Kidney capillary endothelial cell (primary cell): ENCODE results near the gene GRB10.
A peak's percentile ranks its signal among the peaks of the same experiment; 100 is the strongest.

Experiments used
- DNase-seq: peaks from one replicate; pipeline ENCODE4 v3.0.0-alpha.2; 2018; ENCODE audit warnings: low spot score

The GRB10 gene

DNA sequence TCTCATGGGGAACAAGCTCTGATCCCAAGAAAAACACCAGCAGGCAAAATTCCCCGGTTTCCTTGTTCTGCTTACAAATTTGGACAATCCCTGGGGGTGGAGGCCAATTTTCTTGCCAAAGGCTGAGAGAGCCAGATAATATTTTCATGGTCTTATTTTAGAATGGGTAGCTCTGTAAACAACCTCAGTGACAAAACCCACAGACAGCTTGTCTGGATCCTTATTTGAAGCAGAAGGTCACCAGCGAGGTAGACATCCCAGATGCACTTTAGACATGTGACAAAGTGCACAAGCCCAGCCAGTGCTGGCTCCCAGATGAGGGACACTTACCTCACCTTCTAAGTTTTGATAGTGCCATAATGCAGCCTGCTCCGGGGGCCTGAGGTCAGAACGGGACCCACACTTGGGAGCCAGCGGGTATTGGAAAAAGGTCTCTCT is 114.9 kb downstream of the GRB10 start:
- DNase-seq, result no peak

DNA sequence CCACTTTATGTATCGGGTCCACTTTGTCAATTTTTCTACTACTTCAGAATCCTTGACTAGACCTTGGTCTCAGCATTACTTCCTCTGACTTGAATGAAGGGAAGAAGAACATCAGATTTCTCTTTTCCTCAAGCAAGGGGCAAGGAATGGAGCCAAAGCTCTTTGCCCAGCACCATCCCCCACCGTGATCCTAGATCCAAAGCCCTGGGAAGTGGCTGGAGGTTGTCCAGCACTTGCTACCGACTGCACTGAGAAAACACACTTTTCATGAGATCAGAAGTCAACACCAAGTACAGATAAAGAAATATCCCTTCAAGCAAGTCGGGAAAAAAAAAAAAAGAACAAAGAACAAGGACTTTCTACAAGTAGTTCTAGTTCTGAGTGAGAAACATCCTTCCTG is 115.4 kb downstream of the GRB10 start:
- no peak for DNase-seq

DNA sequence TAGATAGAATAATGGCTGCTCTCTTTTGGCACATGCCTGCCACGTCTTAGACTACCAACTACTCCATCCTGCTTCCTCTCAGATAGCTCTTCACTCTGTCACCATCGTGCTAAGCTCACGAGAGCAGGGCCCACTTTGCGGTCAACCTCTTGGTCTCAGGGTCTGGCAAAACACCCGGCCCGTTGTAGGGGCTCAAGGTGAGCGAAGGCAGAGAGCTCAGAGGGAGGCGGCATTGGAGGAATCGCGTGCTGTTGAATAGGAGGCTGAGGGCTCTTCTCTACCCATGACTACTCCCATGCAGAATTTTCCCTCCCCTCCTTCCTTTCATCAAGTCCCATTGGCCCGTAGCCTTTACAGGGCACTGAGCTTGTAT is 116.6 kb downstream of the GRB10 start:
- DNase-seq, result no peak

DNA sequence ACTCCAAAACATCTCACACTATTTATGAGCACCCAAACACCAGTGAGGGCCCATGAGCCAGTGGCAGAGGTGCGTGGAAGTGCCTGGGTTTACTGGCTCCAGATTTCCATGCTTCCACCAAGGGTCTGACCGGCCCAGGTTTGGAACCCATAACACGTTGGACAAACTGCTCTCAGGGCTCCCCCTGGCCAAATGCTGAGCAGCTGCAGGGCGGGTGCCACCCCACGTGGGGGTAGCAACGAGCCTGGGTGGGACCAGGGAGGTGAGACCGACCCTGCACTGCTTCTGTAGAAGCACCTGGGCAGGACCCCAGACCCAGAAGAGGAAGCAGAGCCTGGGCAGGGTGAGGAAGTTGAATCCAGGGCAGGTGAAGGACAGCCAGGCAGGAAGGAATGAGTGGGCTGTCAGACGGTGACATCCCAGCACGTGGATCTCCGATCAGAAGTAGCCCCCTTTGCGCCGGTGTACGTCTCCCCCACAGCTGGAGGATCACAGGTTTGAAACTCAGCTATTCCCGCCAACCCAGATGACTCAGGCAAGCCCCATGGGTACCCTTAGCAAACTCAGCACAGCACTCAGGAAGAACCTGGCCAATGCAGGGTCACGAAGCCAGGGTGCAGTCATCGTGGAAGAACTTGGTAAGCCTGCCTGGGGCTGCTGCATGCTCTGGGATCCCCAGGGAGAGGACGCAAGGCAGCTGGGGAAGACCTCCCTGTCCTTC is 117.1 kb downstream of the GRB10 start:
- DNase-seq, result no peak

DNA sequence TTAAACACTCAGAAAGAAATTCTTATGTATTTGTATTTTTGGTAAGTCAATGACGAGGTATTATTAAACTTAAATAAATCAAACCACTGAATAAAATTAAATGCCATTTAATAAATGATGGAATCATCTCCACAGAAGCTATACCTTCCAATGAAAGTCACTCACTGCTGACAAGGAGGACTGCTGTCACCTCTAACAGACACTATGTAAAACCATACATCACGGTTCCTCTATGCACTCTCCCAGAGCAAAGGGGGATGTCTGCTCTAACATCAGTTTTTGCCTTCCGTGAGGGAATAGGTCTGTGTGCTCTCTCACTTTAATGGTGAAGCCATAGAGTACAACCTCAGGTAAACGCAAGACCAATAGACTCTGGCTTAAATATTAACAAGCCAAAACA is 117.8 kb downstream of the GRB10 start:
- DNase-seq, result no peak

DNA sequence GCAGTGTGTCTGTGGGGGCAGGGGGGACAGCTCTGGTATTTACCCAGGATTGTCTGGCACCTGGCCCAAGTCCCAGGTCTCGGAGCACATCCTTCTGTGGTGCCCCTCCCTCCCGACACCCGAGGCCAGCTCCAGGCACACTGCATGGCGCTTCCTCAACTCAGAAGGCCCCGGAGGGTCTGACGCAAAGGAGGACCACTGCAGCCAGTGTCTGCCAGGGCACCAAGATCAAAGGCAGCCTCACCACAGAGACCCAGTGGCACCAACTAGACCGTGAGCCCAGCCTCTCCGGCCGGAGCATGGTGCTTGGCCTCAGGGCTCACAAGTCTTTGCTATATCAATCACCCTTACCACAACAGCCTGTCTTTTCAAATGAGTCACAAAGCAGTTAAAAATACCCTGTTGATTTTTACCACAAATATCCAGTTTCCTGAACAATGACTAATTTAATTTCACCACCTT is 118.2 kb downstream of the GRB10 start:
- DNase-seq, result peak; percentile 84

DNA sequence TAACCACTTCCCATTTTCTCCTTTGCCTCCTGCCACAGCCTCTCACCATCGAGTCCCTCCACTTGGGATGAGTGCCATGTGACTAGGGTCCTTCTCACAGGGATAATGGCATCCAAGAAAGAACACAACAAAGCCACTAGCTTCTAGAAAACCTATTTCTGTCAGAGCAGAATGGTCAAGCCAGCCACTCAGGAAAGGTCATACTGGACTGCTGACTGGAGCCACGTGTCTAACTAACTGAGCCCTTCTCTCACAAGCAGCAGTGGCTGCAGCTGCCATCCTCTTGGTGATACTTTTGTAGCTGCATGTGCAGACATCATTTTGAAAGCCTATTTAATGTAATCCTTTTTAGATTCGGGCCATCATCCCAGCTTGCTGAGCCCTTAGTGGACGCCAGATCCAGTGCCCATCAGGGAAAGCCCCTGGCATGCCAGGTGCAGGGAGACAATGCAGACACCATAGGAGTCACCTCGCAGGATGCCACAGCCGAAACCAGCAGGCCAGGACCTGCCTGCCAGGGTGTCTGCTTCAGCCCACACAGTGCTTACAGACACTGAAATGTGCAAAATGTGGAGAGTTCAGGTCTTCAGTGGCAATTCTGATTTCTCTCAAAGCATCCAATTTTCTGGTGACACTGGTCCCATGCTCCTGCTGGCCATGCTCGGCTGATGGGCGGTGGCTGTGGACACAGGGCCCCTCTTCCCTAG is 119.1 kb downstream of the GRB10 start:
- DNase-seq, result no peak

DNA sequence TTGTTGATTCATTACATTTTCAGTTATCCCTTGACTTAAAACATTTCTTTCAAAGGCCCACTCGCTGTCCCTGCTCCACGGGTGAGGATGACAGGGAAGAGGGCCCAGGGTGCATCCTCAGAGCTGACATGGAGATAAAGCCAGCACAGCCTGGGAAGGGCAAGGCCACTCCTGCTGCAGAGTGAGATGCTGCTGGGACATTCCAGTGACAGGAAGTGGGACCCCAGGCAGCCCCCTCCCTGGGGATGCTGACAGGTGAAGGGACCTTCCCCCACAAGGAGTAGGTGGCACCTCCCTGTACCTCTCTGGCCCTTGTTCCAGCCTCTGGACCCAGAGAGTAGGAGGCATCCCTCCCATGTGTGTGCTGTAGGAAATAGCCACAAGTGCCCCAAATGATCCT is 119.7 kb downstream of the GRB10 start:
- no peak for DNase-seq

DNA sequence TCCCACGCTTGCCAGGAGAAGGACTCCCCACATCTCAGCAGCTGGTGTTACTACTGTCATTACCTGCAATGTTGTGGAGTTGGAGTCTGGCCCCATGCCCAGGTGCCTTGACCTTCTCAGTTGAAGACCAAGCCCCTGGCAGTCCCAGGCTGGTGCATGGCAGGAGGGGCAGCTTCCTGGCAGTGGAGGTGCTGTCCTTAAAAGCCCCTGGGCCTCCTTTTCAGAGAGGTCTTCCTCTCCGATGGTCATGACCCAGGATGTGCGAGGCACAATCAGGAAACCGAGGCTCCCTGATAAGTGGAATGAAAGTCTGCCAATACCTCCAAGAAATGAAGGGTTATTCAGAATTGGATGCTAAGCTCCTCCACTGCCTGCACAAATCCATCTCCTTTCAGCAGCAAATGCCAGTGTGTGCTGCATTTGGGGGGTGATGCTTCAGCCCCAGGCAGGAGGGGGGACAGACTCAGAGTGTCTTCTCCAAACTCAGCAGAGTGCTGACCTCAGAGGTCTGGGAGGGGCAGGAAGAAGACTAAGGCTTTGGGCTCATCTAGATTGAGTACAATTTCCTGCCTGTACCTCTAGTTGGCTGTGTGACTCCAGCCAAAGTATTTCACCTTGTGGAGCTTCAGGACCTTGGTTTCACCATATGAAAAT is 120.5 kb downstream of the GRB10 start:
- no peak for DNase-seq

DNA sequence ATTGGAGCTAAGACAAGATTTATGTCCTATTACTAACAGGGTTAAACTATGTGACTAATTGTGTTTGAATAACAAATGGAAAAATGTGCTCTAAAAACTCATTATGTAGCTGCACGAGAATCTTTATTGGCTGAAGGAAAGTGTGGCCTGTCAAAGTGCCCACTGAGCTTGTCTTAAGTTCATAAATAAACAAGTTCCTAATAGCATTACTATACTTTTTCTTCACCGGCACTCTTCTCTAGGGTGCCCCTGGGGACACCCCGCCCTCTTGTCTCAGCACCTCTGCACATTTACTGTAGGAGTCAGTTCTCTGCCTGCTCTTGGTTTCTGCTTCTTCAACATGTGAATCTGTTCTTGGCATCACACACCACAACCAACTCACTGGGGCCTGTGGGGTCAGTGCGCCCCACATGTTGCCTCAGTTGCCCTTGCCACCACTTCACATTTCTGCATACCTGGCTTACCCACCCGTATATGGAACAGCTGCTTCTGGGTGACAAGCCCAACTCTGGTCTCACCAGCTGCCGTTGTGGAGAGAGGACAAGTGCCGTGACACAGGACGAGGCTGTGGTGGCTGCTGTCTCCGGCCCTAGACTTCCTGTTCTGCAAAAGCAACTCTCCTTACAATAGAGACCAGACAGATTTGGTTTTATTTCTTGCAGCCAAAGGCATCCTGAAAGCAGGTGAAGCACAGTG is 121.2 kb downstream of the GRB10 start:
- DNase-seq, result no peak

DNA sequence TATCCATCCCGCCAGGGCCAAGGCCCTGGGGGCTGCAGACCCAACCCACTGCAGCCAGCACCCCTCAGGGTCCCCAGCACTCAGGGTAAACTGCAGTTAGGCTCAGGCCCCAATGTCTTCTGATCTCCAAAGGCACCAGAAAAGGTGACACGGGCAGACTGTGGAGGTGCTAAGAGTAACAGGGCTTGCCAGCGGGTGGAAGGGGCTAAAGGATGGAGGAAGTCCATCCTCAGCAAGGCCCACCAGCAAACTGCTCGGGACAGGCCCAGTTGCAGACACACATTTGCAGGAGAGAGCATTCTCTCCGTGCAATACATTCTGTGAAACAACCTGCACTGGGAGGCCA is 121.9 kb downstream of the GRB10 start:
- no peak for DNase-seq

DNA sequence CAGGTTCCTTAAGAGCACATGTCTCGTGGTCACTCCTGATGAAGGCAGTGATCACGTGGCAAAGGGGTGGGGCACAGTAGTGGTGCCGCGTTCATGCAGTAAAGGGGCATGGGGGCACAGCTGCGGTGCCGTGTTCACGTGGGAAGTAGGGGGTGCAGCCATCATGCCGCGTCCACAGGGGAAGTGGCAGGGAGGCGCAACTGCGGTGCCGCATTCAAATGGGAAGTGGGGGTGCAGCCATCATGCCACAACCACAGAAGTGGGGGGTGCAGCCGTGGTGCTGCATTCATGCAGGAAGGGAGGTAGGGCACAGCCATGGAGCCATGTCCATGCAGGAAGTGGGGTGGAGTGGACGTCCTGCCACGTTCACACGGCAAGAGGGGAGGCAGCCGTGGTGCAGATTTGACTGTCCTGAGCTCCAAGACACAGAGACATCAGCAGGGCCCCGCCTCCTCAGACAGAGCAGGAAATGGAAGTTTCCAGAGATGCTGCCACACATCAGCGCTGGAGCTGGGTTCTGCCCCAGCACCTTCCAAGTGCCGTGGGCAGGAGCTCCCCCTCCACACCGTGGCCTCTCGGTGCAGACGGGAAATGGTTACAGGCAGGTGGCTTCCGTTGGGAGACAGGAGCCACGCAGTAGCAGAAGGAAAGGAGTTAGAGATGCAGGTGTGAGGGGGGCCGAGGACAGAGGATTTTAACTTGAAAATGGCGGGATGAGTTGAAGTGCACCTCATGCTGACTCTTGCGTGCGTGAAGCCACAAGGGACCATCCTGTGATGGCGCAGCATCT is 122.5 kb downstream of the GRB10 start:
- no peak for DNase-seq

DNA sequence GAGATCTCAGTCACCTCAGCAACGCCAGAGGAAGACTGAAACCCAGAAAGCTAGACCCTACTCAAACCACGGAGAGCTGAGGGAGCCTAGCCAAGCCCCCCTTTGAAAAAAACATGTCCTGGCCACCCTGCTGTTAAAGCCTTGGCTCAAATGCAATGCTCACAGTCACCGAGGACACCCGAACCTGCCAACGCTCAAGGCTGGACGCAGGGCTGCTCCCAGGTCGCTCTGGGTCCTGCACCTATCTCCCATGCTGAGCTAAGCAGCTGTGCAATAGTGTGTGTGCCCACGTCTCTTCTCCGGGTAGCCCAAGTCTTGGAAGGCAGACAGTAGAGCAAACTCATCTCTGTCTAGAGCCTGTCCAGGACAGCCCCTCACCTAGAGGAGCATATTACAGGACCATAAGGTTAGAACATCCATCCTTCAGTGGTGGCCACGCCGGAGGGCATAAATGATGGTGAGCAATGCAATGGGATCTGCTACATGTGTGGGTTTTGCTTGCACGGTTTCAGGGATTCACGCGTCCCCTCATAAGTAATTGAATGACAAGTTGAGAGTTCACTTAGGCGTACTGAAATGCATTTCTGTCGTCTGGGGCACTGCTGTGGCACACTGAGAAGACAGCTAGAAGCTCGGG is 123.2 kb downstream of the GRB10 start:
- no peak for DNase-seq

DNA sequence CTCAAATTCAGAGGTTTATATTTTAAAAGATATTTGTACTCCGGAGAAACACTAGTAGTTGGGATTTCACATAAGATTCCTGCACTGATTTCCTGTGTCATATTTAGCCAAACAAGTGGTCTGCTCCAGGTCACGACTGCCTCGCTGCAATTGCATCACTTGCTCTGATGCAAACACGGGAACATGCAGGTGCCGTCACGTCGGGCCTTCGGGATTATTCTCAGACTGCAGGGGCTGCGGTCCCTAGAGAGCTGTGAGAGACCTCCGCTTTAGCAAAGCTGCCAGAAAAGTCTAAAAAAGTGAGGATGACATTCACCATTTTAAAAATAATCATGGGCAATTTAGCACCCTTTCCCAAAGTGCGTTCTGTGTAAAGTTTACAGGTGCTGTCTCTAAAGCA is 124.0 kb downstream of the GRB10 start:
- DNase-seq, result no peak

DNA sequence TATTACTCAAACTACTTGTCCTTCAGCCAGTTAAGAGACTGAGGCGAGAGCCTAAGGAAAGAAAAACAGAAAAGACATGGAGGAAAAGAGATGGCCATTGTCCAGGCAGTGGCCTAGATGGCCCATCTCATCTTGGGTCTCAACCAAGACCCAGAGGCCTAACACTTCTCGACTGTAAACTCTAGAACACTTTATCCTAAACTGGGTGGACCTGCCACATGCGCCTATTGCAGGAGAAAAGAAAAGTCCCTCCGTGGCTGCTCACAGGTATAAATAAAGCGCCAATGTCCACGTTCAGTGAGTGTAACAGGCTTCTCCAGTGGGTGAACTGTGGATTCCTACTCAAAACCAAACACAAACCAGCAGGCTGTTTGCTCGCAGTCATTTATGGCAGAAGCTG is 124.8 kb downstream of the GRB10 start:
- no peak for DNase-seq

DNA sequence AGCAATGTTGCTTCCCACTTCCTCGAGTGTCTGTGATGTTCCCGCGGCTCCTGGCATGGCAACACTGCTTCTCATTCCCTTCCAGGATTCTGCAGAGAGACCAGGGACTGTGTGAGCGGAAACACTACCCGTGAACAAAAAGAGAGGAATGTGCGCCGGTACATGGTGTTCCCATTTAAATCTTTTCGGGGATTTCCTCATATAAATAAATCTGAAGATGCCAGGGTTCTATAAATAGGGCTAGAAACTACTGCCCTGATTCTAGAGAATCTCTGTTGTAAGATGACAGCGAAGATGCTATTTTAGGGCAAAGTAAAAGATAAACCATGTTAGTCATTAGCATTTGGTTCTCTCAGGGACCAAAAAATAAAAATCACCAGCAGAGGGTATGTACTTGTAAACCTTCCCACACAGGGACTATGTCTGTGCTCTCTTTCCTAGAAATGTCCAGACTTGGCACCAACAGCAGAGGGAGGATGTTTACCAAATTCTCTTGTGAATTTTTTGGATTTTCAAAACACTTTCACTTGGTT is 125.3 kb downstream of the GRB10 start:
- DNase-seq, result no peak

DNA sequence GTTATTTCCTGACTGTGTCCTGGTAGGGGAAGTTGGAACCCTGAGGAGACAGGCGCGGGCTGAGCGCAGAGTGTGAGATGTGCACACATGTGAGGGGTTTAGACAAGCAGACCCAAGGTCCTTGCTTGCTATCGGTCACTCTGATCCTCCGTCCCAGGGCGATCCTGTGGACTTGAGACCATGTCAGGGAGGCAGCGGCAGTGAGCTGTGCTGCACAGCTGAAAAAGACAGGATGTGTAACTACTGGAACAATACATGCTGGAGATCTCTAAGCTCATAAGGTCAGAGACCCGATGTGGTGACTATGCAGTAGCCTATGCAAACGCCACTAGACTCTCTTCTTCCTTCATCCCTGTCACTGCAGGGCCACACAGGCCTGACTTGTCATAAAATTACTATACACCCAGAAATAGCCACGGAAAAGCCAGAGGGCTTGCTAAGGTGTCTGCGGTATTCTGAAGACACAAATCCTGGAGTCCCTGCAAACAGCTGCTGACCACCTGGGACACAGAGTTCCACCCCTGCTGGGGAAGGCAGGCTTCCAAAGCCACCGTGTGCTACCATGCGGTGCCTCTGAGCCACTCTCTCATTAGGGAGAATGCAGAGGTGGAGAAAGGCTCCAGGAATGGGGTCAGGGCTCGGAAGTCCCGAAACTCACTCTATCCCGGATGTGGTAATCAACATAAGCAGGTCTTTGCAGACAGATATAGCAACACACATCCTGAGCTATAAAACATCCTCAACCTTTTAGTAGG is 126.4 kb downstream of the GRB10 start:
- DNase-seq, result no peak

DNA sequence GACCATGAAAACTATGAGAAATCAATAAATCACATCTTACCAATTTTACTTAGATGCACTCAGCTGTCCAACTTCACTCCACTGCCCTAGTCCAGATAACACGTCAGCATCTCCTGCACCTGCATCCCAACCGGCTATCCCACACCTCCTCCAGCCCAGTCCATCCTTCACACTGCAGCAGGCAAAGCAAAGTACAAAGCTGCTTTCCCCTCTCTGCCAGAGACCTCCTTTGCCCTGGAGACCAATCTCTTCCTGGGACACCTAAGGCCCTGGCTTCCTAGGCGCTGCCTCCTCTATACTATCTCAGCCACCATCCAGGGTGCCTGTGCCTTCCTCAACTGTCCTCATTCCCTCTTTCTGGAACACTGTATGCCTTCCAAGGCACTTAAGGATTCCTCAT is 127.2 kb downstream of the GRB10 start:
- DNase-seq, result no peak

DNA sequence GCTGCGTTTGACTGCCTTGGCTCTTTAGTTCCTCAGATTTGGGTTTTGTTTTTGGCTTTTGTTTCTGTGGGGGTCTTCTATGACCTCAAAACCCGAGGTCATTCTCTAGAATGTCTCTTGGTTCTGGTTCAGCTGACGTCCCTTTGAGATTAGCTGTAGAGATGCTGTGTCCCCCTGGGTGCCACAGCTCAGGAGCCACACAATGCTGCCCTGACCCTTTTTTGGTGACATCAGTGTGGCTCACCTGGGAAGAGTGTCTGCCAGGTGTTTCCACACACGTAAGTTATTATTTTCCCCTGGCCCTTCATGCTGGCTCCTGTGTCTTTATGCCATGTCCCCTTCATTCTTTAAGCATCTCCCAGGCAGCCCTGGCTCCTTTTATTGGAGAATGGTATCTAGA is 127.7 kb downstream of the GRB10 start:
- no peak for DNase-seq

DNA sequence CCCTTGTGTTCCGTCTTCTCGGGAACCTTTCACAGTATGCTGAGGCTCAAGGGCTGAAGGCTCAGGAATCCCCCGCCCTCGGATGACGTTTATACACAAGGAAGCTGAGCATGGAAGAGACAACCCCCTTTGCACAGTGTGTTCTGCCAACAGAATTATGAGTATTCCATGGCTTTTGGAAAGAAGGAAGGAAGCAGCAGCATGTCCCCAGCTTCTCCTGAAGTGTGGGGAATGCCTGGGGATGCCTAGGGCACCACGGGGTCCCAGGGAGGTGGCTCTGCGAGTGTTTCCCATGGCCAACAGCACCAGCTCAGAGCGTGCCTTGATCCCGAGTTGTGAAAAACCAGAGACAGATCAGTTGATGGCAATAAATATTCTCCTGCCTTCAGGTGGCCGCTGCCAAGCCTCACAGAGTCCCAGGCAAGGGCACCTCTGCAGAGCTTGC is 128.7 kb downstream of the GRB10 start:
- no peak for DNase-seq
